ENCODE results near the gene TAS1R2.

Gene TAS1R2

DNA sequence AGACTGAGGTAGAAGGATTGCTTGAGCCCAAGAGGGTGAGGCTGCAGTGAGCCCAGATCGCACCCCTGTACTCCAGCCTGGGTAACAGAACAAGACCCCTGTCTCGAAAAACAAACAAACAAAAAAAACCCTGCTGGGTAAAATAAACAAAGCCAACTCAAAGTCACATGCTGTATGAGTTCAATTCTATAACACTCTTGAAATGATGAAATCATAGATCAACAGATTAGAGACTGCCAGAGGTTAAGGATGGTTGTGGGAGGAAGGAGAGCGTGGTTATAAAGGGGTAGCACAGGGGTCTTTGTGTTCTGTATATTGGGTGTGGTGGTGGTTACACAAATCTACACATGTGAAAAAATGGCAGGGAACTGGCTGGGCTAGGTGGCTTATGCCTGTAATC lies 62.5 kb downstream of the TAS1R2 start:
- no peak for DNase-seq

DNA sequence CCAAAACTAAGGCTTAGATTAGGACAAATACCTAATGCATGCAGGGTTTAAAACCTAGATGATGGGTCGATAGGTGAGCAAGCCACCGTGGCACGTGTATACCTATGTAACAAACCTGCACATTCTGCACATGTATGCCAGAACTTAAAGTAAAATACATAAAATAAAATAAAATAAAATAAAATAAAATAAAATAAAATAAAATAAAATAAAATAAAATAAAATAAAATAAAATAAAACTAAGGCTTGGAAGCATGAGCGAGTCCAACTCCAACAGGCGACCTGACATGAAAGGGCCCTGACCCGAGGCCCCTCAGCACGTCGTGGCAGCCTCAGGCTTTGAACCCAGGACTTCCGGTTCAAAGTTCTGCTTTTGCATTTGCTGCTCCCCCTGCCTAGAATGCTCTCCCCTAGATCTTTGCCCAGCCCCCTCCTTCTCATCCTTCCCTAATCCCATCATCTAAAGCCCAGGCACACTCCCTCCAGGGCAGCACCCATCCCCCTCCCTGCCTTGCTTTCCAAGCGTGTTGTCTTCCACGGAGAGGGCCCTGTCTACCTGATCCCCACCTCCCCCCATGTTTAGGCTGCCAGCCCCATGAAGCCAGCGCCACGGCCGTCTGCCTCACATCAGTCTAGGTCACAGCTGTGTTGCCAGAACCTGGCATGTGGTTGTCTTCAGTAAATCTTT lies 64.3 kb downstream of the TAS1R2 start:
- DNase-seq: no peak

DNA sequence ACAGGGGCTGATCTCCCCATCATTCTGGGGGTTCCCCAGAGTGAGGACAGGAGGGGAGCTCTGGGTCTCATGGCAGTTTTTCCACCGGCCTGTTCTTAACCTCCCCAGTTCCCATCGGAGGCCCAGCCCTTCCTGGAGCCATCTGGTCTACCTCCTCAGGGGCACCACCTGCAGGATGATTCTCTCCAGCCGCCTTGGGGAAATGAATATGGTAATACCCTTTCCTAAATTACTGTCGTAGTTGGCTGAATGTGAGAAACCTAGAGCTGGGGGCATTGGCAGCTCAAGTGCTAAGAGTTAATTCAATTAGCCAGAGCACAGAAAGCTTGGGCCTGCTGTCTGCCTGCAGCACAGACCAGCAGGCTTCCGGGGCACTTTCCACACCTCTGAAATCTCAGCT lies 64.9 kb downstream of the TAS1R2 start:
- no peak for DNase-seq

DNA sequence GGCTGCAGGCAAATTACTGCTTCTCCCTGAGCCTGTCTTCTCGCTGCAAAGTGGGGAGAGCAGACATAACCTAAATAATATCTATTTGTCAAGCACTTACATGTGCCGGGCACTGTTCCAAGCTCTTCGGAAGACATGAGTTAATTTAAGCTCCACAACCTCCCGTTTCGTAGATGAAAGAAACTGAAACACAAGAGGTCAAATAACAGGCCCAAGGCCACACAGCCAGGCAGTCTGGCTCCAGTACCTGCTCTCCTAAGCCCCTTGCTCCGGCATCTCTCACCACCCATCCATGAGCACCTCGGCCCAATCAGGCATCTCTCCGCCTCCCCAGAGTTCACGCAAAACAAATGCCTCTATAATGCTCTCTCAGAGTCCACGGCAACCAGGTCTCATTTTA lies 65.4 kb downstream of the TAS1R2 start:
- DNase-seq: peak; percentile 34

DNA sequence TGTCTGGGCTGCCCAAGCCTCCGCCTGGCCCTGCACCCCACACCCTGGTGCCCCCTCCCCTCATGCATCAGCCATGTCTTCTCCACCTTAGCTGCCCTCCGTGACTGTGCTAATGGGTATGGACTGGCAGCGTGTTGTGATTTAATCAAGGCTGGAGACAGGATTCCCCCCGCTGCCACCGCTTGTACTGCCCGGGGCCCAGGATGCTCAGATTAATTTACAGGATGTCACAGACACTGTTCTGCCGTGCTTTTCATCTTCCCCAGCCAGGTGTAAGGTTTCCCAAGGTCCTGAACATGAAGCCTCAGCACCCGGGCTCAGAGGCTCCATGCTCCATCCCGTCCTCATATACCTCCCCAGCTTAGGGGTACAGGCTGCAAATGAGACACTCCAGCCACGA lies 66.3 kb downstream of the TAS1R2 start:
- no peak for DNase-seq

DNA sequence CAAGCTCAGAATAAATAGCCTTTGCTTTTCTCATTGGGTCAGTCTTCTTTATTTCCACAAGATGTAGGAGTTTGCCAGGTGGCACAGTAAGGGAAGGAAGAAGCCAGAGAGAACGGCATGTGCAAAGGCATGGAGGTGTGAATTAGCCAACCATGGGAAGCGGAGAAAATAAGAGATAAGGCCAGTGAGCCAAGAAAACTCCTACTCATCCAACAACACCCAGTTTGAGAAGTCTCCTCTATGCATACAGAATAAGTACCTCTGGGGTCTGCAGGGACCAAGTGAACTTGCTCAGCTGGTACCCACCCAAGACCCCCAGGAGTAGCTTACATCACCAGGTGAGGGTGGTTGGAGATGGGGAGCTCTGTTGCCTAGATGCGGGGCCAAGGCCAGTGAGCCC lies 66.7 kb downstream of the TAS1R2 start:
- no peak for DNase-seq

Measured in NCI-H1092 treated with DMSO at 0.1 percent for 48 hours (cell line).